SK-N-SH (cell line): Measurements from ENCODE around the gene C3orf33. TPM values are rescaled to one million over a fixed set of nuclear protein-coding genes. Genes with fewer than 3 reads are reported as not detected.

Experiments
- CTCF ChIA-PET: fragments of 300-600, 350-600 bp; formaldehyde crosslinking; extraction: SDS; loops from one replicate; lab custom pipeline; 2021; lab: Yijun Ruan, JAX
- POLR2A ChIA-PET: fragments of 350-600 bp; sonication (Branson Sonifier 250); formaldehyde crosslinking; extraction: SDS; loops from one replicate; lab custom pipeline; 2020; ENCODE audit warnings: antibody characterized with exemption, inconsistent platforms; lab: Yijun Ruan, JAX
- DNase-seq: peaks from one replicate; pipeline ENCODE4 v3.0.0; 2012
- H2AFZ ChIP-seq: fragments of 200-600 bp; sonication (generic); 2 replicates; pipeline ENCODE4 v1.8.1; 2016; ENCODE audit warnings: antibody characterized with exemption, mild to moderate bottlenecking, low read depth
- H3F3A ChIP-seq: fragments of 200-600 bp; sonication (generic); replicated peaks from 2 replicates; pipeline ENCODE3; 2016; ENCODE audit warnings: antibody characterized with exemption, mild to moderate bottlenecking; ENCODE audit not compliant: insufficient read depth
- H3K27ac ChIP-seq, 2 experiments: fragments of 200-500 bp in 1 of 2; fragments of 200-600 bp in 1 of 2; sonication (Bioruptor generic) in 1 of 2; sonication (generic), shearing (Covaris generic) in 1 of 2; 2 replicates each; pipeline versions ENCODE4 v1.5.1 to v1.6.1; 2014 to 2016; ENCODE audit warnings: low read depth in 2 of 2, inconsistent platforms in 1 of 2, low read length in 1 of 2, mild to moderate bottlenecking in 1 of 2, mixed read lengths in 1 of 2
- H3K27me3 ChIP-seq: fragments of 200-600 bp; sonication (generic), shearing (Covaris generic); 2 replicates; pipeline ENCODE4 v1.6.1; 2016; ENCODE audit warnings: mixed run types; ENCODE audit not compliant: insufficient read depth
- H3K36me3 ChIP-seq, 2 experiments: fragments of 200-500 bp in 1 of 2; fragments of 200-600 bp in 1 of 2; sonication (Bioruptor generic) in 1 of 2; sonication (generic) in 1 of 2; replicated peaks in 1 of 2; 2 replicates each; pipeline versions ENCODE3 to v1.5.1; 2014 to 2016; ENCODE audit warnings: low read length in 1 of 2, mild to moderate bottlenecking in 1 of 2; ENCODE audit not compliant: insufficient read depth in 2 of 2, control insufficient read depth in 1 of 2
- H3K4me1 ChIP-seq, 2 experiments: fragments of 200-500 bp in 1 of 2; fragments of 200-600 bp in 1 of 2; sonication (Bioruptor generic) in 1 of 2; sonication (generic), shearing (Covaris generic) in 1 of 2; 2 replicates each; pipeline versions ENCODE4 v1.5.1 to v1.6.1; 2014 to 2016; ENCODE audit warnings: low read depth in 1 of 2, low read length in 1 of 2, mixed run types in 1 of 2; ENCODE audit not compliant: insufficient read depth in 2 of 2, control insufficient read depth in 1 of 2
- H3K4me2 ChIP-seq: fragments of 200-600 bp; sonication (generic), shearing (Covaris generic); 2 replicates; pipeline ENCODE4 v1.6.1; 2017; ENCODE audit warnings: mixed run types
- H3K4me3 ChIP-seq, 2 experiments: fragments of 200-500 bp in 1 of 2; fragments of 200-600 bp in 1 of 2; sonication (Bioruptor generic) in 1 of 2; sonication (generic), shearing (Covaris generic) in 1 of 2; 2 replicates each; pipeline versions ENCODE4 v1.5.1 to v1.8.1; 2014 to 2016; ENCODE audit warnings: low read depth in 2 of 2, inconsistent platforms in 1 of 2, low read length in 1 of 2, mild to moderate bottlenecking in 1 of 2, mixed read lengths in 1 of 2, moderate library complexity in 1 of 2
- H3K79me2 ChIP-seq: fragments of 200-600 bp; sonication (generic); 2 replicates; pipeline ENCODE4 v1.8.1; 2017; ENCODE audit warnings: mild to moderate bottlenecking; ENCODE audit not compliant: insufficient read depth
- H3K9ac ChIP-seq: fragments of 200-600 bp; sonication (generic); 2 replicates; pipeline ENCODE4 v1.6.1; 2017; ENCODE audit warnings: mixed run types
- H3K9me2 ChIP-seq: fragments of 200-600 bp; sonication (generic); 2 replicates; pipeline ENCODE4 v1.6.1; 2017; ENCODE audit warnings: mixed run types
- H3K9me3 ChIP-seq: fragments of 200-600 bp; sonication (generic); 2 replicates; pipeline ENCODE4 v1.6.1; 2017; ENCODE audit warnings: mixed run types, mild to moderate bottlenecking, moderate library complexity
- H4K20me1 ChIP-seq: fragments of 200-600 bp; sonication (generic); 2 replicates; pipeline ENCODE4 v1.6.1; 2017; ENCODE audit warnings: mild to moderate bottlenecking, mixed run types; ENCODE audit not compliant: insufficient read depth
- EZH2phosphoT487 ChIP-seq: fragments of 200-600 bp; sonication (generic); IDR thresholded peaks from 2 replicates; pipeline ENCODE4 v1.6.1; 2017; ENCODE audit warnings: low read depth, mixed run types, mild to moderate bottlenecking, antibody characterized with exemption, moderate library complexity, borderline replicate concordance
- FOXM1 ChIP-seq: IDR thresholded peaks from 2 replicates; pipeline ENCODE4 v1.4.0; 2012; ENCODE audit warnings: low read depth, mild to moderate bottlenecking
- MAX ChIP-seq: IDR thresholded peaks from 2 replicates; pipeline ENCODE4 v1.4.0; 2012; ENCODE audit warnings: low read depth
- MEF2A ChIP-seq: IDR thresholded peaks from 2 replicates; pipeline ENCODE4 v1.4.0; 2012; ENCODE audit warnings: low read depth, borderline replicate concordance
- MXI1 ChIP-seq: IDR thresholded peaks from 2 replicates; pipeline ENCODE4 v1.6.1; 2012; ENCODE audit warnings: mild to moderate bottlenecking, low read depth, low read length, improper control_type of control experiment
- PBX3 ChIP-seq: IDR thresholded peaks from 2 replicates; pipeline ENCODE4; 2012
- POLR2AphosphoS5 ChIP-seq: IDR thresholded peaks from 2 replicates; pipeline ENCODE4 v1.6.1; 2012; ENCODE audit warnings: low read depth, low read length
- RAD21 ChIP-seq: IDR thresholded peaks from 2 replicates; pipeline ENCODE4 v1.6.1; 2012; ENCODE audit warnings: mild to moderate bottlenecking, low read length
- RXRA ChIP-seq: IDR thresholded peaks from 2 replicates; pipeline ENCODE4 v1.4.0; 2012; ENCODE audit warnings: low read depth, mild to moderate bottlenecking, borderline replicate concordance
- SMC3 ChIP-seq: IDR thresholded peaks from 2 replicates; pipeline ENCODE4 v1.6.1; 2012; ENCODE audit warnings: low read depth, low read length, improper control_type of control experiment
- TAF1 ChIP-seq: IDR thresholded peaks from 2 replicates; pipeline ENCODE4 v1.6.1; 2012; ENCODE audit warnings: low read depth, mild to moderate bottlenecking, low read length, moderate library complexity, borderline replicate concordance
- TEAD4 ChIP-seq: IDR thresholded peaks from 2 replicates; pipeline ENCODE4 v1.4.0; 2012; ENCODE audit warnings: mild to moderate bottlenecking, borderline replicate concordance; ENCODE audit not compliant: insufficient read depth
- USF1 ChIP-seq: IDR thresholded peaks from 2 replicates; pipeline ENCODE4 v1.4.0; 2012; ENCODE audit warnings: low read depth, borderline replicate concordance
- USF2 ChIP-seq: fragments of 150-350 bp; IDR thresholded peaks from 2 replicates; pipeline ENCODE4 v1.6.1; 2017; ENCODE audit warnings: antibody characterized with exemption, low read length, low read depth, borderline replicate concordance
- ZBTB33 ChIP-seq: IDR thresholded peaks from 2 replicates; pipeline ENCODE4 v1.4.0; 2012; ENCODE audit warnings: low read depth, borderline replicate concordance
- WGBS: methylation state at CpG from one replicate; pipeline ENCODE4 v1.1.6; 2017; ENCODE audit warnings: low lambda C conversion rate; 5-methylcytosine and 5-hydroxymethylcytosine counted together
- polyA plus RNA-seq, 3 experiments: library from polyadenylated mRNA; depleted of rRNA; stranded (reverse); fragments of >200 nt; gene quantifications; 2 replicates each; pipeline ENCODE4 v1.2.3, GENCODE V29; 2012

The C3orf33 gene
- polyA plus RNA-seq, 1 of the 3 experiments (the other 2 are of a cell fraction) = 2.9 TPM

- Histone ChIP-seq H3K27ac (no peak overlapping the region), H3K27me3 (no peaks in the 10 kb centered on the region), H3K4me3 (no peak overlapping the region), H3K9me3 (no peaks in the 10 kb centered on the region), H4K20me1 (peaks cover 23% of the 10 kb centered on the region), H3K4me1 (peaks cover 0 to 10% of the 10 kb centered on the region in 2 experiments; a peak in 3 of 4 replicates), H2AFZ (no peak overlapping the region), H3K9ac (no peak overlapping the region), H3F3A (peaks cover 11% of the 10 kb centered on the region), H3K9me2 (no peaks in the 10 kb centered on the region), H3K36me3 (peaks cover 0 to 19% of the 10 kb centered on the region in 2 experiments), H3K4me2 (no peak overlapping the region), H3K79me2 (peaks cover 93% of the 10 kb centered on the region)
- no peak for DNase-seq
- no peak for TF ChIP-seq FOXM1
- no peak for TF ChIP-seq USF1
- CTCF ChIA-PET = interaction anchor here (1.2 to 1.8 kb wide), 2 partner anchors 42 to 43 kb away, joined by 3 to 8 read pairs; partner anchors contain the start of gene C3orf33
- WGBS = 88% methylated on average over 3 of the region's 3 CpGs
- POLR2A ChIA-PET = no interaction called here
These were observed 41.9 kb upstream of the C3orf33 start for GRCh38 chr3:155847993-155848392.

GRCh38 chr3:155846119-155846518, 40.0 kb upstream of the C3orf33 start:
- no peak for TF ChIP-seq SMC3
- no peak for TF ChIP-seq MXI1
- no peak for TF ChIP-seq FOXM1
- no peak for TF ChIP-seq TEAD4
- TF ChIP-seq MAX = no peak
- no peak for TF ChIP-seq EZH2phosphoT487
- no peak for TF ChIP-seq USF2
- TF ChIP-seq, all 33 proteins: peak for 0
- Histone ChIP-seq H3K9me3 (no peaks in the 10 kb centered on the region), H3K27ac (no peak overlapping the region), H3F3A (peaks cover 11% of the 10 kb centered on the region), H3K4me1 (peaks cover 0 to under 1% of the 10 kb centered on the region in 2 experiments; a peak in 1 of 4 replicates), H3K36me3 (peaks cover 0 to 22% of the 10 kb centered on the region in 2 experiments), H3K27me3 (no peaks in the 10 kb centered on the region), H3K79me2 (peaks cover 81% of the 10 kb centered on the region), H3K9ac (no peak overlapping the region), H3K9me2 (no peaks in the 10 kb centered on the region), H3K4me3 (no peak overlapping the region), H2AFZ (no peak overlapping the region), H3K4me2 (no peak overlapping the region), H4K20me1 (peaks cover 23% of the 10 kb centered on the region; the same call in 1 of the 2 replicates)
- ChIA-PET POLR2A (no interaction called here), CTCF (interaction anchor here (0.5 to 1.1 kb wide), 3 partner anchors 24 to 1558 kb away, joined by 3 to 4 read pairs (median 3); partner anchors contain the start of gene C3orf33)
- 97% methylated on average over 3 of the region's 3 CpGs for WGBS
- no peak for DNase-seq

- Histone ChIP-seq H3K4me3 (no peak overlapping the region), H3K27me3 (no peaks in the 10 kb centered on the region), H3K9me2 (no peaks in the 10 kb centered on the region), H3K4me2 (no peak overlapping the region), H3F3A (peaks cover 11% of the 10 kb centered on the region), H3K9me3 (no peaks in the 10 kb centered on the region), H3K36me3 (peaks cover 0 to 26% of the 10 kb centered on the region in 2 experiments), H3K9ac (no peak overlapping the region), H3K27ac (no peak overlapping the region), H3K79me2 (peaks cover 66% of the 10 kb centered on the region), H3K4me1 (no peaks in the 10 kb centered on the region), H4K20me1 (0 out of 2 replicates have a peak, but pooled peaks cover 22% of the 10 kb centered on the region), H2AFZ (no peak overlapping the region)
- POLR2A ChIA-PET = no interaction called here
- 50% methylated on average over 1 of the region's 1 CpG for WGBS
- CTCF ChIA-PET = interaction anchor here (1.0 kb wide), 1 partner anchor 38 kb away, joined by 4 read pairs; the partner anchor contains the start of gene C3orf33
- DNase-seq = no peak
- TF ChIP-seq TAF1 (no peak), PBX3 (no peak), RAD21 (no peak), MEF2A (no peak), RXRA (no peak), POLR2AphosphoS5 (no peak), MXI1 (no peak), ZBTB33 (no peak)
These were observed 37.5 kb upstream of the C3orf33 start for GRCh38 chr3:155843569-155843968.
